Right lung (tissue), 5 donors: Measurements from ENCODE around the gene CD99. TPM values are rescaled to one million over a fixed set of nuclear protein-coding genes. Genes with fewer than 3 reads are reported as not detected.
"Not testable (repeated sequence)": the region's sequence is repeated elsewhere in the genome, so short reads cannot be mapped to it uniquely, and the experiment has no call there.

ENCODE experiments used
- DNase-seq, 2 donors: peaks; one replicate each; pipeline ENCODE4 v3.0.0-alpha.2; 2013
- polyA plus RNA-seq, 5 donors: library from polyadenylated mRNA; unstranded; fragments of 120-200 nt; gene quantifications; one replicate each; pipeline versions ENCODE4 v1.2.1 to v1.2.3, GENCODE V29; 2013; ENCODE audit warnings: inconsistent platforms in 1 of 5, low replicate concordance in 1 of 5; ENCODE audit not compliant: insufficient read length in 5 of 5, insufficient read depth in 1 of 5

The CD99 gene
- polyA plus RNA-seq, 5 donors, result 172 to 298 (median 227) TPM

GRCh38 chrX:2670978-2671377 lies 20.1 kb upstream of the CD99 start:
- DNase-seq, result no peak

- DNase-seq, result no peak
These were observed 19.0 kb upstream of the CD99 start for GRCh38 chrX:2672084-2672483.

- DNase-seq, result no peak
These were observed 17.5 kb upstream of the CD99 start for GRCh38 chrX:2673611-2674010.

GRCh38 chrX:2675657-2676200 lies 15.4 kb upstream of the CD99 start:
- not testable (repeated sequence) for DNase-seq

GRCh38 chrX:2676794-2677675 lies 14.1 kb upstream of the CD99 start:
- no peak for DNase-seq

GRCh38 chrX:2677764-2678163 lies 13.3 kb upstream of the CD99 start:
- DNase-seq, result peak; percentile 30 to 36

- no peak for DNase-seq
These were observed 12.5 kb upstream of the CD99 start for GRCh38 chrX:2678583-2678982.

- DNase-seq, result no peak
These were observed 11.3 kb upstream of the CD99 start for GRCh38 chrX:2679534-2680485.

GRCh38 chrX:2680486-2681348 lies 10.4 kb upstream of the CD99 start:
- DNase-seq, result no peak

GRCh38 chrX:2682565-2683177 lies 8.4 kb upstream of the CD99 start:
- DNase-seq, result no peak

- no peak for DNase-seq
These were observed 6.8 kb upstream of the CD99 start for GRCh38 chrX:2684256-2684655.

- no peak for DNase-seq
These were observed 5.2 kb upstream of the CD99 start for GRCh38 chrX:2685886-2686285.

- DNase-seq, result no peak
These were observed 1.1 kb upstream of the CD99 start for GRCh38 chrX:2689773-2690666.

- no peak for DNase-seq
These were observed 587 bp downstream of the CD99 start for GRCh38 chrX:2691543-2692220.

GRCh38 chrX:2692221-2693112 lies 1.4 kb downstream of the CD99 start:
- DNase-seq, result no peak

- DNase-seq, result no peak
These were observed 2.3 kb downstream of the CD99 start for GRCh38 chrX:2693113-2694002.

GRCh38 chrX:2694914-2695267 lies 3.8 kb downstream of the CD99 start:
- no peak for DNase-seq
